HK-2 (cell line): ENCODE results near the gene DROSHA.
"Not testable (repeated sequence)": the region's sequence is repeated elsewhere in the genome, so short reads cannot be mapped to it uniquely, and the experiment has no call there.

Experiments used
- DNase-seq: peaks from one replicate; pipeline ENCODE4 v3.0.0-alpha.2; 2018; ENCODE audit not compliant: unreplicated experiment

Gene DROSHA

DNA sequence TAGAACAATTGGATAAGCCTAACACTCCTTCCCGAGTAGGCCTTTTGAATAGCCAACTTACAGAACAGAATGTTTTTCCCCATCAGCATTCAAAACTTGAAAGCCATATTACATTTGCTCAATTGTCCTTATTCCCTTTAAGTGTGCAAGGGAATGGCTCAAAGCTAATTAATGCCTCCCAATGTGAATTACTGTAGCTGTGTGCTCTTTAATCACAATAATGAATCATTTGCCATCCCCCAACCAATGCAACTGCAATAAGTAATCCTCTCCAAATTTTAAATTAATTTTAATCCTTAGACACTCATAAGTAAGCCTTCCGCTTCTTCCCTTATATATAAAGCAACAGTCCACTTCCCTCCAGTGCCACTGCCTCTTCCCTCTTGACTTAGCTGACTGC, 115.9 kb downstream of the DROSHA start:
- no peak for DNase-seq

DNA sequence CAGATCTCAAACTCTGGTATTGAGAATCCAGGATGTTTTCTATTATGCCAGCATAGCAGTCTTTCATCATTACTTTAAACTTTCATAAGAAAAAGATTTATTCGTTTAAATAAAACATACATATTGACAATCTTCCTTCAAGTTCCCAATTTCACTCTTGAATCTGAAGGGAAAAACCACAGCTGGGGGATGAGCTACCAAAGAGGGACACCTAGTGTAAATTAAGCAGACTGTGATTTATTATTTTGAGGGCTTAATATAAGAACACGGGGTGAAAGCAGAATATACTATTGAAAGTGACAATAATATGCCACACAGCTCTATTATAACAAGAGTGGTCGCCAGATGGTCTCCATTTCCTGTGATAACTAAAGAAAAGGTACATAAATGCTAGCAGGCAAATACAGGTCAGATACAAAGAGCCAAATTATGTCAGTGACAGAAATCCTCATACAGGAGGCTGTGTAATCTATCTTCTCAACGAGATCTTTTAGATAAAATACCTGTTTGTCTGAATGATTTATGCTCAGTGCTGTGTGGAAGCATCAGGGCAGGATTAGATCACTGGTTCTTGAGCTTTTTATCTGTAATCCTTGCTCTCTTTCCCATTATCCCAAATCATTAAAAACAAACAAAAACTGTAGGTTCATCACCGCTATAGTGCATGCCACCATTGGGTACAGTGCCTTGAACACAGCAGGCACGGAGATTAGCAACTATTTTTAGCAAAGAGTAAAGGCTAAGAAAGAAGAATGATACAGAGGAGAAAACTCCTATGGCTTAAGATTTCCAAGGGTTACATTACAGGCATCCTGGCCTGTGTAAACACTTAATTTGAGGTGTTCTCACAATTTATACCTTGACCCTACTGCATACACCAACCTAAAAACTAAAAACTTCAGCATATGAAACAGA, 116.6 kb downstream of the DROSHA start:
- DNase-seq: no peak

DNA sequence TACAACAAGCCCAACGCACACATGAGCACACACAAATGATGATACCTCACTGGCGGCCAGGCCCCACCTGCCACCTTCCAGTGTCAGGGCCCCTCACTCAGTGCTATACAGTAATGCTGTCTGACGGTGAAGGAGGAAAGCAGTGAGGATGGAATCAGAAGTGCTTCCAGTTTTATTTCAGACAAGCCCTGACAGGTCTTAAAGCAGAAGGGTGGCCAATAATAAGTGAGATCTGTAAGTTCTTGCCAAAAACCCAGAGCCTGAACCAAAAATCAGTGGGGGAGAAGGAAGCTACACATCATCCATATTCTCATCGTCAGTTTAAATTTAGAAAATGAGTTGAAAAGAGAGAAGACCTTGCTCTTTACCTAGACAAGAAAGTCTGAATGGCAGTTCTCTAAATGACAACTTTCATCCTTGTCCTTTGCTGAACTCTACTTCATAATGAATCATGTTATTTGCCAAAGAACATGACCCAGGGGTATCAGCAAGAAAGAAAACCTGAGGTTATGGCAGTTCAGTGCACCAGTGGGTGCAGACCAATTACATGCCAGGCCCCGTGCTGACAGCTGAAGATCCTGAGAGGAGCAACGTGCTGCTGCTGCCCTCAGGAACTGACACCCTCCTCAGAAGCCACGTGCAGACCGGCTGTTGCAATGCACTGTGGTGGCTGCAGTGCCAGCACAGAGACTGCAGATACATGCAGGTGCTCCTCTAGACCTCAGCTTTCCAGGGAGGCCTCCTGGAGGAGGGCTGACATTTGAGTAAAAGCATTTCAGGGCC, 118.7 kb downstream of the DROSHA start:
- DNase-seq: no peak

DNA sequence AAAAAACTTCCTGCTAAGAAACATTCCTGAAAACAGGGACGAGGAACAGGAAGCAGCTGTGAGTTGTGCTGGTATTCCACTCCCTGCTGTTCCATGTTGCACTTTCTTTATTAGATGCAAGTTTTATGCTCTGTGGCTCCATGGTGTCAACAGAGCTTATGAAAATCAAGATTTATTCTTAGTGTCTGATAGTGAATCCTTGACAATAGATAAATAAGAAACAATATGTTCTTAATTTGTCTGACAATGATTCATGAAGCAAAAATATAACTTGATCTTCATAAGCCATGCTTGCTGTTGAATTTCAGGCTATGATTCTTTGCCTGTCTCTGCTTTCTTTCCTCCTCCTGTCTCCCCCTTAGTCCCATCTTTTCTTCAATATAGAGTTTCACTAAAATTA, 119.6 kb downstream of the DROSHA start:
- DNase-seq: no peak

DNA sequence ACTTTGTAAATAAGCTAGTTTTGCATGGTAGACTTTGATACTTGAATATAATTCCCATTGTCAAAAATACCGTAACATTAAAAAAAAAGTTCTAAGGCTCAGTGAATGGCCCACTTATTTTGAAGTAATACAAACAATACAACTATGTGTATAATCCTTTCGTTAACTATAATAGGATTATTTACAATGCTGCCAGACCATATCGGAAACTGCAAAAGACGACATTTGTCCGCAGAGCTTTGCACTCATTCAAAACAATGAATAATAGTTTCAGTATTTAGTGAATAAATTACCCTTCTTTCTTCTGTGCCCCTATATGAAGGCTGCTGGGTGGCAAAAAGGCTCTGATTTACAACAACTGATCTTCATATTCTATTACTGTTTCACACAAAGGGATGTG, 121.8 kb downstream of the DROSHA start:
- DNase-seq: no peak

DNA sequence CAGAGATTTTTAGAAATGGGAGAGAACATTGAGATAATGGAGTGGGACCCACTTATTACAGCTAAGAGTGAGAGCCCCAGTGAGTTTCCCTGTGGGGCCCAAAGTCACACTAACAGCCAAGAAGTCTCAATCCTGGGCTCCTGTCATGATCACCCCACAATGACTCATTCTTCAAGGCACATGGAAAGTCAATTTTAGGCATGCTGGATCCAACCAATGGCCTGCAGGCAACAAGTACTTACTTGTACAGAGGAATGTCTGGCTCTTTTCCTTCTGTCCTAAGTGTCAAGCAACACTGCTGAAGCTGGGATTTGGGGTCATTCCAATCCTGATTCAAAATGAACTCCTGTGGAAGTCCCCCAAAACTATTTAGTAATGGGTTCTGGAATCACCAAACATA, 123.1 kb downstream of the DROSHA start:
- peak; percentile 33 for DNase-seq

DNA sequence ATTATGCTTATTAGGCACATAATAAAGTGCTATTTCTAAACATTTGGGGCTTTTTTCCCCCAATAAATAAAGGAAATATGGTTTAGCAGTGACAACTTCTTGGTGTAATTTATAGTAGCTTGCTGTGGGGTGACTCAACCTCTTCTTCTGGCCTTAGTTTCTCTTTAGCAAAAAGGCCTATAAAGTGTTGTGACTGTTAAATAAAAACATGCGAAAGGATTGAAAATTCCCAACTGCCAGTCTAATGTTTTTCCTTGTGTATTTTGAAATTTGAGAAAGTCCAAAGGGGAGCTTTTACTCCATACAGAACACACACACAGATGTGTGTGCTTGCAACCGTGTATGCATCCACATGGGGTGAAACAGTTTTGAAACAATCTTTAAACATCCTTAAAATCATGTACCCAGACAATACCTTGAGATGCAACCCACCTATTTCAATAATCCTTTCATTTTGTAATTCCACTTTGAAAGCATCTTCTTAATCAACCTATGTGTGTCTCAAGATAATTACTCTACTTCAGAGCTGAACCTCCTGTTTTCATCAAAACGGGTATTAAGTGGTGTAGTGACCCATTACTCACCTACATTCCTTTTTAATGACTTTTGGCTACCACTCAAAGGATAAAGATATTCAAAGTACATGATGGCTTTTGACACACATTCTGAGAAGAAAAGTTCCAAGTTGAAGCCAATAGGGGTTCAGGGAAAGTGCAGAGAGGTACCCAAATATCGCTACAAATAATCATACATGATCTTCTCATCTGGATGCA, 123.8 kb downstream of the DROSHA start:
- no peak for DNase-seq

DNA sequence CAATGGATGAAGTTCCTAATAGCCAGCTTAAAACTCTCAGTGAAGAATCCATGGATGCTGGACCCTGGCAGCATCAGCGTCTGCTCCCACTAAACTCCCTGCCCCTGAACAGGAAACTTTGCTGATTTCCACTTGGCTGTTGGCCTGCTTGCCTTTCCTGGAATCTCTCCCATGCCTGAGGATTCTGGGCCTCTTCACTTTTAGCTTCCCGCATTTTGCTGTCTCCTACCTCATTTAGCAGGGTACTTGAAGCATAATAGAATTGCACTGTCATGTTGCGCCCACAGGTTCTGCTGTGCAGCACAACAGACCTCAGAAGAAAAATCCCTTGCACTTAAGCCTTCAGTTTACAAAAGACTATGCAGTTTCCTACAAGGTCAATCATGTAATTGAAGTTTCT, 127.6 kb downstream of the DROSHA start:
- DNase-seq: no peak

DNA sequence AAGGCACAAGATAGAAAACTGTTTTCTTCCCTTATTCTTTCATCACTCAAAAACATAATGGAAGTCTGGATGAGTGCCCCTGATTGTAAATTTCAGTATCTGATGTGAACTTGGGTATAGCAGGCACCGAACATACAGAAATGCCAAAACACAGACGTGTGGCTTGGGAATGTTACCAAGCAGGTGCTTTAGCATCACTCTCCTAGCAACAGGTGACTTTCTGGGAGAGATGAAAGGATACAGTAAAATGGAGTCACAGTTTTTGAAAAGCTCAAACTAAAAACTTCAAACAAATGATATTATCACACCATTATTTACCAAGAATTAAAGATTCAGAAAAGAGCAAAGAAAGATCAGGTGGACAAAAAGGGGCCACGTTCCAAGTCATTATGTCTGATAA, 130.2 kb downstream of the DROSHA start:
- no peak for DNase-seq

DNA sequence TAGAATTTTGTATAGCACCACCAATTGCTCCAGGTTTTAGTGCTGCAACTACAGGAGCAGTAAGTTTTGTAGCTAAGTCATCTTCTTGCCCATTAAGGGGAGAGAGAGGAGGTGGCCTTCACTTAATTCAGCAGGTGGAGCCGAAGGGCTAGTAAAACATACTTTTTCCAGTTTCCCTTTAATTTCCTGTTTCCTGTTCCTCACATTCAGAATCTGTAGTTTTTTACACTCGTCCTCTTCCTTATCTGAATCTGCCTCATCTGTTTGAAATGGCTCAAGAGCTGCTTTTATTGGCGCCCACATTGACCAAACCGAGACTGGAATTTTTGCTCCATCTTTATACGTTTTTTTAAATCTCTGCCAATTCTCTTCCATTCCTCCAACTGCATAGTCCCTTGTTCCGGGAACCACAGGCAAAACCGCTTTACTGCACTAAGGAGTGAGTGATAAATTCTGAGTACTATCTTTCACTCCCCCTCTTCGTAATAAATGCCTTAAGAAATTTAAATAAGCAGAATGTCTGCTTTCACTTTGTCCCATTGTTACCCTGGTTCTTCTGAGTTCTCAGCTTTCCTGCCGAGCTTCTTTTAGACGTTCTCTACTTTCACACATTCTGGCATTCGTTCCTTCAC, 133.9 kb downstream of the DROSHA start:
- no peak for DNase-seq

DNA sequence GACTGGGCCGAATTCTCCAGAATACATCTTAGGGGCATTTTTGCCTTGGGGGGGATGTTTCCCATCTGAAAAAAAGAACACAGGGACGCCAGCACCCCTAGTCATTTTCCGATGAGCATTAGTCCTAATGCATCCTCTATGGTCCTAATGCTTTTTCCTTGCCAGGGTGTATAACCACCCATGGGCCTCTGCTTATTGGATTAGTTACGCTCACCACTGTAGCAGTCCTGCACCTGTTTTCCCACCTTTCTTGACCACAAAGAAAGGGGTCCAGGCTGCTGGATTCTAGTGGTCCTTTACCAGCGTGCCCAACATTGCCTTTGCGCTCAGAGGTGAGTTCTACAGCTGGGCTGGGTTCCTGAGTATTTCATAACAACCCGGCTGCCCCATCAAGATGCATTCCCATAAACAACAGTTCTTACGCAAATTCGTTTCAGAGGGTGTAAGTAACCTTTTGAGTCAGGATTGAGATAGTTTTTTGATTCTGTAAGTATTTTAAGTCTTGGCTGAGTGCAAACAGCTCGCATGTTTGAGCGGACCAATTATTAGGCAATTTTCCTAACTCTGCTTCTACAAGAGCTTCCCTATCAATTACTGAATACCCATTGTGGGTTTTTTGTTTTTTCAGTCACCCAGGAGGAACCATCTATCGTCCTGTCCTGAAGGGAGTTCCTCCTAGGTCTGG, 135.1 kb downstream of the DROSHA start:
- no peak for DNase-seq

DNA sequence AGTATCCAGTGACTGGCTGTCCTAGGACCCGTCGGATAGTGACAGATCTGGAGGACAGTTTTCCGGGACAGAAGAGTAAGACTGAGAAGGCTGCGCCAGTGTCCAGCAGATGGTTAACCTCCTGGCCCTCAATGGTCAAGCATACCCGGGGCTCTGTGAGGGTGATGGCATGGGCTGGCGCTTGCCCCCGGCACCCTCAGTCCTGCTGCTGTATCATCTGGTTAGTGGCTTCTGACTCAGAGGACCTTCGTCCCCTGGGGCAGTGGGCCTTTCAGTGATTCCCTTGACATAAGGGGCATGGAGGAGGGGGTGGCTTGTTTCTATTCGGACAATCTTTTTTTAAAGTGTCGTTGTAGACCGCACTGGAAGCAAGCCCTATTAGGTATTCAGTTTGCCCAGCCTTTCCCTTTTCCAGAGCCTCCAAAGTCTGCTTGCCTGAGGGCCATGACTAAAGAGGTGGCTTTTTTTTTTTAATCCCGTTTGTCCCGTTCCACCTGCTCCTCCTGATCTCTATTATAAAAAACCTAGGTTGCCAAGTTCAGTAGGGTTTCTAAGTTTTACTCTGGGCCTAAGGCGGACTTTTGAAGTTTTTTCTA, 136.3 kb downstream of the DROSHA start:
- not testable (repeated sequence) for DNase-seq

DNA sequence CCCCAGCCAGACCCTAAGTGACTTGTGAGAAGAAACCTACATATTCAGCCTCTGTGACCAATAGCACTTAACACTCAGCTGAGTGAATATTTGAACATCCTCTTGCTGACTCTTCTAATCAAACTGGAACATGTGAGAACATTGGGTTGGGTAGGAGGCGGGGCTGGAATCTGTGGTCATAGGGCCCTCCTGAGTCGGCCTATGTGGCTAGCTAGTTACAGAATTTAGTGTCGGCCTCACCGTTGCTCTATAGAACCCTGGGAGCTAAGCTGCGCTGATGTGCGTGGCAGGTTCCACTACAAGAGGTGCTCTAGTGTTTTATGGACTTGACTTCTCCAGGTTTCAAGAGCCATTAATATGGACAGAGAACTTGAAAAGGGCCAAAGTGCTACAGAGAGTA, 138.8 kb downstream of the DROSHA start:
- DNase-seq: no peak

DNA sequence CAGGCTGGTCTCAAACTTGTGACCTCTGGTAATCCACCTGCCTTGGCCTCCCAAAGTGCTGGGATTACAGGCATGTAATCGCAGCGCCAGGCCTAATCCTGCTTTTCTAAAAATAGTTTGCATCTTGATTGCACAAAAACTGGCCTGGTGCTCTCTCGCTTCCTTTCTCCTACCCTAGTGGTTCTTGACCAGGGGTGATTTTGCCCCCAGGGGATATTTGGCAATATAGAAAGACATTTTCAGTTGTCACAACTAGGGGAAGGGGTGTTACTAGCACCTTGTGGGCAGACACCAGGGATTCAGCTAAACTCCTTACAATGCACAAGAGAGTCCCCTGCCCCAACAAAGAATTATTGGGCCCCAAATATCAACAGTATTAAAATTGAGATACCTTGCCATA, 139.8 kb downstream of the DROSHA start:
- no peak for DNase-seq

DNA sequence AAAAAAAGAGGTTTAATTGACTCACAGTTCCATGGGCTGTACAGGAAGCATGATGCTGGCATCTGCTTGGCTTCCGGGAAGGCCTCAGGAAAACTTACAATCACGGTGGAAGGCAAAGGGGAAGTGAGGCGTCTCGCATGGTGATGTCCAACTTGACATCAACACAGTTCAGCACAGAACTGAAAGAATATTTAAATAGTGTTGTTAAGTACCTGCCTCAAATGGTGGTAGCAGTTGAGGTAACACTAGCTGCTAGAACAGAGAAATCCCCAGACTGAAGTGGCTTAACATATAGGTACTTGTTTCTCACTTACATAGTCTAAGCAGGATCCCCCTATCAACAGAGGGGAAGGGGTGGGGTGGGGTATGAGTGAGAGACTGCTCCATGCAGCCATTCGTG, 141.6 kb downstream of the DROSHA start:
- no peak for DNase-seq

DNA sequence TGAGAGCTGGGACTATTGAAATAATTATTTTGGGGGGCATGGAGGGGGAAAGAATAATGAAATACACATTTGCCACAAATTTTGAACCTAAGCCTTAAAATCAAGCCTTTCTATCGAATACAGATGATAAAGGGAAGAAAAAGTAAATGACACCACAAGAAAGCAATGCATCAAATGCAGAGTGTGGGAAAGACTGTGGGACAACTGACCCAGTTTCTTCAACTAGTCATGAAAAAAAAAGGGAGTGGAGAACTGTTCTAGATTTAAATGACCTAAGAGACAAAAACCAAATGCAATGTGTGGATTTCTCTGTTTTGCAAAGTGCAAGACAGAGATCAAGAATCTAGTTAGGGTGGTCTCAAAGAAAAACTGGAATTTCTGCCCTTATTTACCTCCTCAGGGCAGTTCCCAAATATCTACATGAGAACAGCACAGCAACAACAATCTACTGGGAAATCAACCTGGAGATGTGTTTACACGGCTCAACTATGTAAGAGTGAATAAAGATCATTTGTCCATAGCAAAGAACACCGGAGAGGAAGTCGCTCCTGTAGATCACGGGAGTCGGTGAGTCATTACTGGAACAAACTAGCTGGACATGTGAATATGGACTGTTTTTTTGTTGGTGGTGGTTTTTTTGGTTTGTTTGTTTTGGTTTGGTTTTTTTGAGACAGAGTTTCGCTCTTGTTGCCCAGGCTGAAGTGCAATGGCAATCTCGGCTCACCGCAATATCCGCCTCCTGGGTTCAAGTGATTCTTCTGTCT, 145.9 kb downstream of the DROSHA start:
- DNase-seq: no peak

DNA sequence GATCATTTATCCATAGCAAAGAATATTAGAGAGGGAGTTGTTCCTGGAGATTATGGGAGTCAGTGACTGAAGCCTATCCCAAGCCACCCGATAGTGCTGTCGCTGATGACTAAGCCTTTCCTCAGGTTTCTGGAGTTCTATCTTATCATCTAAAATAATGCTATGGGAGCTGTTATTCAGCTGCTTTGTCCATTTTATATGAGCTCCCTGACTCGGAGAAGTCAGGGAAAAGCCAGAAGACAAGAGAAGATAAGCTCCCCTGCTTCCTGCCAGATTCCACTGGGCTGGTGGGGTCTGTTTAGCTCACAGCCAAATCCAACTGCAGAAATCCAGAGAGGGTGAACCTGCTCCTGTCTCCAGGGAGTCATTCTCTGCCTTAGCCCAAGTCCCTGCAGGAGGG, 148.2 kb downstream of the DROSHA start:
- DNase-seq: no peak

DNA sequence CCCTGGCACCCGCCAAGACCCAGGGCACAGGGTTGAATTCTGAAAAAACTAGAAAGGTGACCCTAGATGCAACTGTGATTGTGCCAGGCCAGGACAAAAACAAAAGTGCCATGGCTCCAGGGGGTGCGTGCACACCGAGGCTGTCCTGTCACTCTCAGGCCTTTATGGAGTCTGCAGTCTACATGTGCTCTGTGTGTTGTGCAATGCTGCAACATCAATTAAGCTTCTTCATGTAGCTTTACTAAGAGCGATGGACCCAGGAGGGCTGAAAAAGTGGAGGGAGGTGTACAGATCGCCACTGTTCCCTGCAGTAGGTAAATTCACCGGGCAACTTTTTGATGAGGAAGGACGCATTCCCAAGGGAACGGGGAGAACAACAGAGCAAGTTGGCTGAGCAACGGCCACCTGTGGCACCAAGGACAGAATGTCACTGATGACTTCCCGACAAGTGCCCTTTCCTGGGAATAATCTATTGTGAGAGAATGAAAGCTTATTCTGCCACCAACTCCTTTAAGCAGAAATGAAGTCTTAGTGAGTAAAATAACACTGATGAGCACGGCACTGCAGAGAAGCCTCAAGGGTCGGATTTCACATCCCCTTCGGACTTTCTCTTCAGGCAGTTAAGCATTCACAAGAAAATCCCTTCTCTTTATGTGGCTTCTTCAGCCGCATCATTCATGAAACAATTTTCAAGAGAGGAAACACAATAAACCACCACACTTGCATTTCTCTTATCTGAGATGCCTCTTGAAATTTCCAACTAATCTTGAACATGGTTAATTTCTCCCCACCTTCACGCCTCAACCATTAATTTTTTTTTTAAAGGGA, 149.6 kb downstream of the DROSHA start:
- no peak for DNase-seq

DNA sequence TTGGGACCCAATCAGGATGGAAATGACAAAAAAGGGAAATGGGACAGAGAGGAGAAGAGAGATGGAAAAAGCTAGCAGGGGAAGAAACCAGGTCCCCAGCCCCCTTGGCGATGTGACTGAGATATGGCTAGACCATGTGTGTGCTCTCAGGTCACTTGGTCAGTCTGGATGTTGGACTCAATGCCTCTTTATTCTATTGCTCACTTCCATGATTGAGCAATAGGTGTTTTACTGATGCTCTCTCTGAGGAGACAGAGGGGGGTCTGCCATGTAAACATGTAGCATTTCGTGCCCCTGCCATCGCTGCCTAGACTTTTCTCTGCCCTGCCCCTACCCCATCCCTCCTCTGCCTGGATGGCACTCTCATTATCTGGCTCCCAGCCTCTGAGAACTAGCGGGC, 150.6 kb downstream of the DROSHA start:
- no peak for DNase-seq
